ENCODE results near the gene PTK6.

The PTK6 gene

DNA sequence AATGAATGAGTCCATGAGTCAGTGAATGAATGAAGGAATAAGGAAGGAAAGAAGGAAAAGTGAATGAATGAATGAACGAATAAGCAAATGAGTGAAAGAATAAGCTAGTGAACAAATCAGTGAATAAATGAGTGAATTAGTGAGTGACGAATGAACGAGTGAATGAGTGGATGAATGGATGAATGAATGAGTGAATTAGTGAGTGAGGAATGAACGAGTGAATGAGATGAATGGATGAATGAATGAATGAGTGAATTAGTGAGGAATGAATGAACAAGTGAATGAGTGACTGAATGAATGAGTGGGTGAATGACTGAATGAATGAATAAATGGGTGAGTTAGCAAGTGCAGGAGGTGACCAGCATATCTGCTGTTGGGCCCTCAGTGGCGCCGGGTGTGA is 6.6 kb upstream of the PTK6 start:
- DNase-seq (ENCODE audit: low read depth, low spot score), result no peak

DNA sequence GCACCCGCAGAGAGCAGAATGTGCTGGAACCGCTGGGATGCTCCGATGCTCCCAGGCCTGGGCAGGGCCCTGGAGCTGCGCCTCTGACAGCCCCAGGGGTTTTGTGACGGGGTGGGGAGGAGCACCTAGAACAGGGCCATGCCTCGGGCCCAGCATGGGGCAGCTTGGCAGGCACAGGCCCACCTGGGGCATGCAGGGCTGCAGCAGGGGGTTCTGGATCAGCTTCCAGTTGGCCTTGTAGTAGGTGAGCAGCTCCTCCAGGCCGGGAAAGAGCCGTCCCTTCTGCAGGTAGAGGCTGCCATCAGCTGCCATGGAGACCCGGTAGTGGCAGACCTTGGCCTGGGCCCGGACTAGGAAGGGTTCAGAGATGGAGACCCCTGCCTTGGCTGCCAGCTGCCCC is 6.0 kb upstream of the PTK6 start:
- DNase-seq (ENCODE audit: low read depth, low spot score), result no peak

DNA sequence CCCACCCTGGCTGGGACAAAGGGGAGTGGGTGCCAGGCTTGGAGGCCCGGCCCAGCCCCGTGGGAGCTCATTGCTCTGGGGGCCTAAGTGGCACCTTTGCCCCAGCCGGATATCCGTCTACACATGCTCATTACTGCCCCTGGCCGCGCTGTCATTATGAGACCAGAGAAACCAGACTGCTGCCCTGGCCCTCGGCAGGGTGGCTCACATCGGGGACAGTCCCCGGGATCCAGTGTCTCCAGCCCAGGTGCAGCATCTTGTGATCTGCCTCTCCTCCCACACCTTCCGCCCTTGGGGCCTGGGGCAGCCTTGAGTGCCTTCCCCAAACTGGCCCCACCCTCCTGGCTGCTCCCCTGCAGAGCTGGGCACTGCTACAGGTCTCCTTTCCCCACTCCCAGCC is 5.5 kb upstream of the PTK6 start:
- no peak for DNase-seq (ENCODE audit: low read depth, low spot score)

DNA sequence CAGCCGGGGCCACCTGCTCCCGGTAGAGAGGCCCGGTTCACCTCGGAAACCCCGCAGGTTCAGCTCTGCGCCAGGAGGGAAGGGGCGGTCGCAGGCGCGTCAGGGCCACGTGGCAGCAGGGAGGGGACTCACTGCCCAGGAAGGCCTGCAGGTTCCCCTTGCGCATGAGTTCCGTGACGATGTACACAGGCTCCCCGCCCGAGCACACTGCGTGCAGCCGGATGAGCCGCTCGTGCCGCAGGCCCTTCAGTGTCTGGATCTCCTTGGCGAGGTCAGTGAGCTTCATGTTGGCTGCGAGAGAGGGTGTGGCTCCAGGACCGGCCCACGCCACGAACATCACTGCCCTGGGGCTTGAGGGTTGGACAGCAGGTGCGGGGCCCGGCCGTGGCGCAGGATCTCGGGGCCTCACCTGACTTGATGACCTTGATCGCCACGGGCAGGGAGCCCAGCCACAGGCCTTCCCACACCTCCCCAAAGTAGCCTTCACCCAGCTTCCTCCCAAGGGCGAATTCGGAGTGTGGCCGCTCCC is 4.9 kb upstream of the PTK6 start:
- no peak for DNase-seq (ENCODE audit: low read depth, low spot score)

DNA sequence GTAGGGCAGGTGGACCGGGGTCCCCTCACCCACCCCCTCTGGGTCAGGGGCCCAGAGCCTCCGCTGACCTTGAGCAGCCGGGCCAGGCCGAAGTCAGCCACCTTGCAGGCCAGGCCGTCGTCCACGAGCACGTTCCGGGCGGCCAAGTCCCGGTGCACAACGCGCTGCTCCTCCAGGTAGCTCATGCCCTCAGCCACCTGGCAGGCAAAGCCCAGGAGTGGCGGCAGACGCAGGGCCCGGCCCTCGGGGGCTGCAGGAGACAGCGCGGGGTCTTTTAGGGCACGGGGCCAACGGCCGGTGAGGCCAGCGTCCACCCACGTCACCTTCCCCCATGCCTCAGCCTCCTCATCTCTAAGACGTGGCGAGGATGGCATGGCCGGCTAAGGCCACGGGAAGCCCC is 4.2 kb upstream of the PTK6 start:
- DNase-seq (ENCODE audit: low read depth, low spot score), result no peak

DNA sequence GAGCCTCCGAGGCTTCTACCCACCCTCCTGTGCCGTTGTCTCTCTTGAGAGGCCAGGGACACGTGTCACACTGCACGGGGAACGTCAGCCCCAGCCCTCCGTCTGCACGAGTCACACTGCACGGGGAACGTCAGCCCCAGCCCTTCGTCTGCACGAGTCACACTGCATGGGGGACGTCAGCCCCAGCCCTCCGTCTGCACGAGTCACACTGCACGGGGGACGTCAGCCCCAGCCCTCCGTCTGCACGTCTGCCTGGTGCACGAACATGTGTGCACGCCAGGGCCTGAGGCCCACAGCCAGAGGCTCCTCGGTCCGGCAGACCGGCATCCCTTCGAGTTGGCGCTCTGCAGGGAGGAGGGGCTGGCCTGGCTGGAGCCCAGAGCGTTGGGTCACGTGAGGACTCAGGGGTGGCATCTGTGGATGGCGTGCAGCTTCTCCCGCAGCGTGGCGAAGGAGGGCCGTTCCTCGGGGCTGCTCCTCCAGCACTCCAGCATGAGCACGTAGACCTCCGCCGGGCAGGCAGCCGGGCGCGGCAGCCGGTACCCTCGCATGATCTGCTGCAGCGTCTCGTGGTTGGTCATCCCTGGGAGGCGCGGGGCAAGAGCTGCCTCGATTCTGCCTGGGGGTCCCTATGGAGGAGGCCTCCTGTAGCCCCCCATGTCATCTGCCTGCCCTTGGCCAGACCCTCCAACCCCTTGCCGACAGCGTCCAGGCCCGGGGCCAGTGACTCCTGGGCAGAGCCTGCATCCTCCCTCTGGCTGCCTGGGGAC is 3.4 kb upstream of the PTK6 start:
- peak; percentile 34 for DNase-seq (ENCODE audit: low read depth, low spot score)

DNA sequence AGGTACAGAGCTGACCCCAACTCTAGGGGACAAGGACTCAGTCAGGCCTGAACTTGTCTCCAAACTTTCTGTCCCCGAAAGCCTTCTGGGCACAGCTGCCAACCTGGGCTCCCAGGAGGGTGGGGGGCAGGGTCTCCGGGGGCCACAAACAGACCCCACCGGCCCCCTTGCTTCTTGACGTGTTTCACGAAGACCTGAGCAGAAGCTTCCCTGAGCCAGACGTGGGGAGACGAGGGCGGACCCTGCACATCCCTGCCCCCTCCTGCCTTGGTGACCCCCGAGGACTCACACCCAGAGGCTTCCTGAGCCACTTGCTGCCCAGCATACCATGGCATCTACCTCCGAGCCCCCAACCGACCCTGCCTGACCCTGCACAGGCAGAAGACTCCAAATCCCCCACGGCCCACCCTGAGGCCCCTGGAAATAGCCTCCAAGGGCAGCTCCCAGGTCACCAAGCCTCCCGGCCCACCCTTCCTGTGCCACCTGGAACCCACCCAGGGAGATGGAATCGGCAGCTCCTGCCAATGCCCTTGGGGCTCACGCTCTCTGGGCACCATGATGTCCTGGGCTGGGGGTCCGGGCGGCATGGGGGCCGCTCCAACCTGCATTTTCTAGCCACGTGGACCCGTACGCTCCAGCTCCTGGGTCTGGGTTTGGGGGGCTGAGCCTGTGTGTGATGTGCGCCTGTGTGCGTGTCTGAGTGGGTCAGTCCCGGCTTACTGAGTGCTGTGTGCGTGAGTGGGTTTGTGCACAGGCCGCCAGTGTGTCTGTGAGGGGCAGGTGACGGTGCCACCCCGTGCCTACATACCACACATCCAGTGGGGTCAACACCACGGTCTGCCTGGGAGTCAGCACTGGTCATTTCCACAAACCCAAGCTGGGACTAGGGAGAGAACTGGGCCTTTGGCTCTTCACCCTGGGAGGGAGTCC is 2.5 kb upstream of the PTK6 start:
- no peak for DNase-seq (ENCODE audit: low read depth, low spot score)

DNA sequence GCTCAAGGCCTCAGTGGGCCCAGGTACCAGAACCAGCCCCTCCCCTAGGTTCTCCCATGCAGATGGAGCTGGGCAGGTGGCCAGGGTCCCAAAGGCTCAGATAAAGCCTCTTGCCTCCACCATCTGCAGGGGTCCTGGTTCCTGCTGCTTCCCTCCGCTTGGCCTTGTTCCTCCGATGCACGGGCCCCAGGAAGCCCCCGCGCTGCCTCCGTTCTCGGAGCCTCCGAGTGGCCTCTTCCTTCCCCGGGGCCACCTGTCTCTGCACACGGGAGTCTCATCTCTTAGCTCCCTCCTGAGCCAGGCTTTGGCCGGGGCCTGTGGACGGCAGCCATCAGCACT is 1.9 kb upstream of the PTK6 start:
- DNase-seq (ENCODE audit: low read depth, low spot score), result no peak

DNA sequence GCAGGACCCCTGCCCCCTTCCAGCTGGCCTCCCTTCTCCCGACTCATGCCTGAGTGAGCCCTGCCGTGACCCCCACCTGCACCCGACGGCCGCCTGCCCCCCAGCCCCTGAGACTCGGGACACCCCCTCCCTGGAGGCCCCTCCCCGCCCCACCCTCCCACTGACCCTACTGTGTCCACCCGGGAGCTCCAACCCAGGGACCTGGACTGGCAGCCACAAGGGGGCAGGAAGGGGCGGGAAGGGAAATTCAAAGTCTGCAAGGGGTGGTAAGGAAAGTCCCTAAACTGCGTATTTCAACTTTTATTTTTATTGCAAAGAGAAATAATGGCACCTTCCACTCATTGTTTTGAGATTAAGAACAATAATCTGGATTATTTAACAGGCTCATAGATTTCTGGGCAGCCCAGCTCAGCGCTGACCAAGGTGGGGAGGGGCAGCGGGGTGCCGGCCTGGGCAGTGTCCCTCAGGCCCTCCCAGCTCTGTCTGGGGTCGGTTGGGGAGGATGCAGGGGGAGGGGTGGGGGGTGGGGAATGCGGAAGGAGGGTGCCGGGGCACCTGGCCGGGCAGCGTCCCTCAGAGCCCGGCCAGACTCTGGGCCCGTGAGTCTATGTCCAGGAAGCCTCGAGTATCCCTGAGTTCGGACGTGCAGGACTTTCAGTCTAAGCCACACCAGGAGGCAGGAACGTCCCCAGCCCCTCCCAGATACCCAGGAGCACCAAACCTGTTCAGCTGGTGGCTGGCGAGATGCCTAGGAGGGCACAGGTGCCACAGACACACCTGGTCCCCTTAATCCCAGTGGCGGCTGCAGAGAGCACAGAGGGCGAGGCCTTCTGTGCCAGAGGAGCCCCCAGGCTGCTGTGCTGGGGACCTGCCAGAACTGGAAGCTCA is 1.3 kb upstream of the PTK6 start:
- DNase-seq (ENCODE audit: low read depth, low spot score), result no peak

DNA sequence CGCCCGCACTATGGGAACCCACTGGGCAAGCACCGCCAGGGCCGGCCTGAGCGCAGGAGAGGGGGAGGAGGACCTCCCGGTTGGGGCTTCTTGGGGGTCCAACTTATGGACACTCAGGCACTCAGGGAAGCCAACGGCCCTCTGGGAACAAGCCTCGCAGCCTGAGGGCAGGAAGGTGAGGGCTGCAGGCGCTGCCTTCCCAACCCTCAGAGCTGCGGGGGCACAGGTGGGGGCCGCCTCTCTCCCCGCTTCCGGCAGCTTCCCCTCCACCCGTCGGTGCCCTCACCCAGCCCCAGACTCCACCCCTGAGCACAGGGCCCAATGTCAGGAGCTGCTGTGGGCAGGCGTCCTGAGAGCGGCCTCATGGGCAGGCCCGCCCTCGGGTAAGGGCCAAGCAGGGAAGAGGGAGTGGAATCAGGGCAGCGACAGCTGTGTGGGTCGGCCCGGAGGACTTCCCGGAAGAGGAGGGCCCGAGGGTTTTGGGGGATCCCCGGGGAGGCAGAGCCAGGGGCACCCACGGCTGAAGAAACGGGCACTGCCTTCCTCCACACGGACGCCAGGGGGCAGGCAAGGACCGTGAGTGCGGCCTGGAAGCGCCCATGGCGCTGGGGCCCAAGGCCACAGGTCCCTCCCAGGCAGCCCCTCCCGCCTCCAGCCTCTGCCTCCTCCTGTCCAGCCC is 488 bp upstream of the PTK6 start:
- DNase-seq (ENCODE audit: low read depth, low spot score), result peak; percentile 92

DNA sequence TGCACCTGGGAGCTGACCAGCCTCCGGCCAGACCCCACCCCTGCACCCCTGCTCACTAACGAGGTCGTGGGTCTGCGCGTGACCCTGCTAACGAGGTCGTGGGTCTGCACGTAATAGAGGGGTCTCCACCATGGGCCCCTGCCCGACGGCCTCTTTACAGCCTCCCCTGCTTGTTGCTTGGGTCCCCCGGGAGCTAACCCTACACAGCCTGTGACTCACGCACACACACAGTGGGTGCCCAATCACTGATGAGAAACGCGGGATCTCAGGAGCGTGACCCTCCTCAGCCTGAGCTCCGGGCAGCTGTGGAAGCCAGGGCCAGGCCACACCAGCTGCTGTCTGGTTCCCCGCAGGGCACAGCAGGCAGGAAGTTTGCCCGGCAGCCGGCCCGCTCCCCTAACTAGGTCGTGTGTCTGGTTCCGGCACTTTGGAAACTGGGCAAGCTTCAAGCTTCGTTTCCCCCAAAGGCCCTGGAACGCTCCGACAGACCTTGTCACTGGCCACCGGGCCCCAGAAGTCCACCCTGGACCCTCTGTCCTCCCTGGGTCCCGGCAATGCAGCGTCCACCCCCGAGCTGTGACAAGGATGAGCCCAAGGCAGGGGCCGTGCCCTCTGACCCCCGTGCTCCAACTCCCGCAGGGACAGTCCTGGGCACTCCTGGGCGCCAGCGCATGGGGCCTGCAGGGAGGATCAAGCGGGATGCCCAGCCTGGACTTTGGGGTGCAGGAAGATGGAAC is 767 bp downstream of the PTK6 start:
- no peak for DNase-seq (ENCODE audit: low read depth, low spot score)

DNA sequence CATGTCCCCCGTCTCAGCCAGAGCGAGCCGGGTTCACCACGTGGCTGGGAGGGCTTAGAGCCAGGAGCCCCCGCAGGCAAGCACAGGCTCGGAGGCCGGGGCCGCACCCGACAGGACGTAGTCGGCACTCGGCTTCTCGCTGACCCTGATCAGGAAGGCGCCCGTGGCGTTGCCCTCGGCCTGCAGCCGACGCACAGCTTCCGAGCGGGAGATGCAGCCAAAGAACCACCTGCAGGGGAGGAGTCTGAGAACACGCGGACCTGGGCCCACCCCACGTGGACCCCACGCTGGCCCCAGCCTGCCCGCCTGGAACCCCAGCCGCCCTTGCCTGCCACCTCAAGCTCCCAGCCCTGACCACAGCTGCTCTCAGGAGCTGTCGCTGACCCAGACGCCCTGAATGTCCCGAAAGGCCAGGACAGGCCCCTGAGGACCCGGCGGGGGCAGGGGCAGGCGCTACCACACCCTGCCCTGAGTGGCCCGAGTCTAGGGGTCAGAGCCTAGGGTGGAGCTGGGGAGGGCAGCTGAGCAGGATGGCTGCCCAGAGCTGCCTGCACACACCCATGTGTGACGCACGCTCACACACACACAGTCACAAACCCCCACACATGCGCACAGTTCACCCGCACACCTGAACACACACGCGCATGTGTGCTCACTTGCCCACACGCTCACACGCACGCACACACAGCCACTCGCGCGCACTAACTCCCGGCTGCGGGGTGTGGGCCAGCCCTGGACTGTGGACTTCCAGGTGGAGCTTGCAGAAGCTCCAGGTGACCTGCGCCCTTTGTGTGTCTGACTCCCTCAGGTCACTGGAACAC is 2.1 kb downstream of the PTK6 start:
- DNase-seq (ENCODE audit: low read depth, low spot score), result no peak

DNA sequence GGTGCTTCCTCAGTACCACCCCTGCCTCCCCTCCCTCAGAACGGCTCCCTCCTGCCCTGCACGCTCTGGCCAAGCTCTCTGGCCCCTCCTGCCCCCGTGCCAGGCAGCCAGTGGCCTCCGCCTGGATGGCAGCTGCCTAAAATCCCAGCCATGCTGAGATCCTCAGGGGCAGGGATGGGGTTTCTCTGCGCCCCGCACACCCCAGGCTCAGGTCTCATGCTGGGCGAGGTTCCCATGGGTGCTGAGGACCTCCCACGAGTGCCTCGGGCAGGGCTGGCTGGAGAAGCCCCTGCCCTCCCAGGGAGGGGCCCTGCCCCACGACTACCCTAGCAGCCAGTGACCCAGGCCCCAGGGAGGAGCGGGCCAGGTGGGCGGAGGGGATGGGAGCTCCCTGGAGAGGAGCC is 2.7 kb downstream of the PTK6 start:
- no peak for DNase-seq (ENCODE audit: low read depth, low spot score)

DNA sequence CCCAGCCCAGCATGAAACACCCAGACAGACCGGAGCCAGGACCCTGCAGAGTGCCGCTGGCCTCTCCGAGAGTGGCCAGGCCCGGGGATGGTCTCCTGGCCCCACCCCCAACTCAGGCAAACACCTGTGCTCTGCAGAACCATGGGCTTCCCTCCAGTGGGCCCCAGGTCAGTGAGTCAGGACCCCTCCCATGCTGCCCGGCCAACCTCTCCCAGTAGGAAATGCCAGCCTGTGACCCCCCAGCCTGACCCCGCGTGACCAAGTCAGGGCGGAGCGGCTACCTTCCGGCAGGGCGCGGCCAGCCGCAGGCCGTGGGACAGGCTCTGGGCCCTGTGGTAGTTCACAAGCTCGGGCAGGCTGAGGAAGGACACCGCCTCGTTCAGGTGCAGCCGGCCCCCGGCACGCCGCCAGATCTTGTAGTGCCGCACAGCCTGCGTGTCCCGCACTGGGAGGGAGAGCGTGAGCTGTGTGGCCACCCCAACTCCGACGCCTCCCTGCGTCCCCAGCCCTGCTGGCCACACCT is 3.2 kb downstream of the PTK6 start:
- no peak for DNase-seq (ENCODE audit: low read depth, low spot score)

DNA sequence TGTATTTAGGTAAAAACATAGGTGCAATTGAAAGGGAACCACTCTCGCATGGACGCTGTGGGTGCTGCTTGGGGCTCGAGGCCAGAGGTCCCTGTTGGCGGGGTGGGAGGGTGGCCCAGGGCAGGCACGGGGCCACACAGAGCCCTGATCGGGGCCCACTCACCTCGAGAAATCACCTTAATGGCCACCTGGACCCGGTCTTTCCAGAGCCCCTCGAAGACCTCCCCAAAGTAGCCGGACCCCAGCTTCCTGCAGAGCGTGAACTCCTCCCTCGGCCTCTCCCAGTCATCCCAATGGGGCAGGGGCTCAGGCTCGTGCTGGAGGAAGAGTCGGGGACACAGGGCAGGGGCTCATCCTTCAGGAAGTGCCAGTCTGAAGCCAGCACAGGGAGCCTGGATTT is 3.8 kb downstream of the PTK6 start:
- no peak for DNase-seq (ENCODE audit: low read depth, low spot score)

DNA sequence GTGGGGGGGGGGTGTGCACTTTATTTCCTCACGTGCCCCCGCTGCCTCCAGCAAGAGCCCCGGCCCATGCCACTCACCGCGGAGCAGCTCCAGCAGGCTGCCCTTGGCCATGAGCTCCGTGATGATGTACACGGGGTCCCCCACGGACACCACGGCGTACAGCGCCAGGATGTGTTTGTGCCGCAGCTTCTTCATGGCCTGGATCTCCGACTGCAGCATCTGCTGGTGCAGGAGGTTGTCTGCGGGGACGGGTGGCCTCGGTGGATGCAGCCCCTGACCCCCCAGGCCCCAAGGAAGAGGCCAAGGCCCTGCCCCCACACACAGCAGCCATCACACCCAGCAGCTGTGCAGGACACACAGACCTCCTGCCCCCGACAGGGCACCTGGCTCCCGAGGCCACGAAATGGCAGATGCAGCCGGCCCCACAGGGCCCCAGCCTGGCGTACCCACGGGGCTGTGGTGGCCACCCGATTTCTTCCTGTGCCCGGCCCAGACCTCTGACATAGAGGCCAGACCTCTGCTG is 4.7 kb downstream of the PTK6 start:
- DNase-seq (ENCODE audit: low read depth, low spot score), result no peak

DNA sequence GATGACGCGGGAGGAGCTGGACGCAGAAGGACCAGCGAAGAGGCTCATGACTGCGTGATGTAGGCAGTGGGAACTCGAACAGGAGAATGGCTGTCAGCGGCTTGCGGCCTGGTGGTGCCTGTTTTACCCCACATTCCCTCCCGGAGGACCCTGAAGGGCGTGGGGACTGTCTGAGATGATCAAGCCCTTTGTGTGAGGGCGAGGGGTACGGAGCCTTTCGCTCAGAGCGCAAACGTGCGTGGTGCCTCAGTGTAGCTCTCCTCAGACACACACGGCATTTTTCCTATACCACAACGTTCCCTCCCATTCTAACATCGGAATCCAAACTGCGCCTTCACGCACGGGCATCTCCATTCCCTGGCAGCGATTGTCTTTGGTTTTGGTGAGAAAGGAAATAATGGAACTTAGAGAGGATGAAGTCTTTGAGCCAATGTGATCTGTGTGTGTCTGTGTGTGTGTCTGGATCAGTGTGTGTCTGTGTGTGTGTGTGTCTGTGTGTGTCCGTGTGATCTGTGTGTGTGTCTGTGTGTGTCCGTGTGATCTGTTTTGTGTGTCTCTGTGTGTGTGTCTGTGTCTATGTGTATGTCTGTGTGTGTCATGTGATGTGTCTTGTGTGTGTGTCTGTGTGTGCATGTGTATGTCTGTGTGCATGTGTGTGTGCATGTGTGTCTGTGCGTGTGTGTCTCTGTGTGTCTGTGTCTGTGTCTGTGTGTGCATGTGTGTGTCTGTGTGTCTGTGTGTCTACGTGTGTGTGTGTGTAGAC is 5.3 kb downstream of the PTK6 start:
- no peak for DNase-seq (ENCODE audit: low read depth, low spot score)

DNA sequence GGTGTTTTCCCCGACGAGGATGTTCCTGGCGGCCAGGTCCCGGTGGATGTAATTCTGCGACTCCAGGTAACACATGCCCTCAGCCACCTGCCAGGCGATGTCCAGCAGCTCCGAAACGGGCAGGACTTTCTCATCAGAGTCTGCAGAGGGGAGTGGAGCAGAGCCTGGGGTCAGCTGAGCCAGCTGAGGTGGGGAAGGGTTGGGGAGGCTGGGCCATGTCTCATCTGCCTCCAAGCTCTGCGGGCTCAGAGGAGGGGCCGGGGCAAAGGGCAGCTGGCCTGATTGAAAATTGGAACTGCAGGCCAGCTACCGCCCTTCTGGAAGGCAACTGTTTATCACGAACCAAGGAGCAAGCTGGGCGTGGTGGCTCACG is 6.4 kb downstream of the PTK6 start:
- DNase-seq (ENCODE audit: low read depth, low spot score), result no peak
